T-helper 2 cell treated with Interferon-gamma antibody and Interleukin-4, amounts not matched to agents 5 μg/mL and 100 μg/mL, for 36 hours (primary cell): ENCODE measurements around the gene ARL16.

ENCODE experiments used
- DNase-seq: peaks from one replicate; pipeline ENCODE4 v3.0.0; 2021; ENCODE audit warnings: low spot score
- H3K27ac Mint-ChIP-seq: one replicate; pipeline ENCODE4 v1.8.0; 2021; ENCODE audit warnings: mild to moderate bottlenecking, mixed read lengths
- H3K27me3 Mint-ChIP-seq: one replicate; pipeline ENCODE4 v1.8.0; 2021; ENCODE audit warnings: low read depth, mixed read lengths
- H3K36me3 Mint-ChIP-seq: one replicate; pipeline ENCODE4 v1.8.0; 2021; ENCODE audit warnings: low read depth, mixed read lengths
- H3K4me1 Mint-ChIP-seq: one replicate; pipeline ENCODE4 v1.8.0; 2021; ENCODE audit warnings: low read depth, mixed read lengths
- H3K4me3 Mint-ChIP-seq: one replicate; pipeline ENCODE4 v1.8.0; 2022; ENCODE audit warnings: mild to moderate bottlenecking, moderate library complexity, mixed read lengths
- H3K9me3 Mint-ChIP-seq: one replicate; pipeline ENCODE4 v1.8.0; 2021; ENCODE audit warnings: mixed read lengths

ARL16 gene

GRCh38 chr17:81644496-81644895 is 39.1 kb downstream of the ARL16 start:
- Mint-ChIP-seq H3K27ac (no peak overlapping the region), H3K9me3 (no peaks in the 10 kb centered on the region), H3K4me3 (no peak overlapping the region), H3K36me3 (no peaks in the 10 kb centered on the region), H3K4me1 (no peaks in the 10 kb centered on the region), H3K27me3 (peaks cover 18% of the 10 kb centered on the region)
- DNase-seq = no peak

DNA sequence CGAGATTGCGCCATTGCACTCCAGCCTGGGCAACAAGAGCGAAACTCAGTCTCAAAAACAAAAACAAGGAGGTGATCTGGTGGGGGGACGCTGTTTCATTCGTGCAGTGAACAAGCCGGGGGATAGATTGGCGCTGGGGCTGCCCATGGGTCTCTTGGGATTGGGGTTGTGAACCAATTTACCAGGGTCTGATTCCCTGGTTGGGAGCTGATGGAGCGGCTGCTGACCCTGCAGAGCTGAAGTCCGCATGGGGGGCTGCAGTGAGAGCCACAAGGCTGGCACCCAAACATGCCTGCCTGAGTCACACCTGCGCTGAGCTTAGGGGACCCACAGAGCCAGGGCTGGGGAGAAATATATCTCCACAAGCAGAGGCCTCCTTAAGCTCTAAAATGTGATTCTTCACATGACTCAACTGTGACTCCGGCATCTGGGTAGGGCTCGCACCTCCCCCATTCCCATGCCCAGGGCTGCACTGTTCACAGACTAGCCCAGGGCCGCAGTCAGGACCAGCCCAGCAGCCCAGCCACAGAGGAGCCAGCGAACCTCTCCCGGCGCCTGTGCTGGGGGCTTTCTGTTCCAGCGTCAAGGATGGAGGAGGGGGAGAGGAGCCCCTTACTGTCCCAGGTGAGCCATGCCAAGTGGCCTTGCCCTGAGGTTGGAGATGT is 41.6 kb downstream of the ARL16 start:
- no peak overlapping the region for H3K27ac Mint-ChIP-seq
- no peak for DNase-seq

GRCh38 chr17:81640011-81640410 is 43.6 kb downstream of the ARL16 start:
- Mint-ChIP-seq H3K27me3 (no peaks in the 10 kb centered on the region), H3K4me1 (peaks cover 8% of the 10 kb centered on the region), H3K9me3 (no peaks in the 10 kb centered on the region), H3K36me3 (peaks cover 4% of the 10 kb centered on the region), H3K4me3 (no peak overlapping the region), H3K27ac (no peak overlapping the region)
- DNase-seq = no peak

More for the DNA sequence above, 41.6 kb downstream of the ARL16 start:
- H3K4me3 Mint-ChIP-seq = no peak overlapping the region
- no peaks in the 10 kb centered on the region for H3K9me3 Mint-ChIP-seq
- H3K27me3 Mint-ChIP-seq = peaks cover 4% of the 10 kb centered on the region
- no peaks in the 10 kb centered on the region for H3K4me1 Mint-ChIP-seq
- H3K36me3 Mint-ChIP-seq = no peaks in the 10 kb centered on the region

DNA sequence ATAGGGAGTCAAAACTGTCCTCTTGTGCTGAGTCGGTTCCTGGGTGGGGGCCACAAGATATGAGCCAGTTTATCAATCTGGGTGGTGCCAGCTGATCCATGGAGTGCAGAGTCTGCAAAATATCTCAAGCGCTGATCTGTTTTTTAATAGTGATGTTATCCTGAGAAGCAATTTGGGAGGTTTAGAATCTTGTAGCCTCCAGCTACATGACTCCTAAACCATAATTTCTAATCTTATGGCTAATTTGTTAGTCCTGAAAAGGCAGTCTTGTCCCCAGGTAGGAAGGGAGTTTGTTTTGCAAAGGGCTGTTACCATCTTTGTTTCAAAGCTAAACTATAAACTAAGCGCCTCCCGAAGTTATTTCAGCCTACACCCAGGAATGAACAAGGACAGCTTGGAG is 44.9 kb downstream of the ARL16 start:
- Mint-ChIP-seq H3K27me3 (no peaks in the 10 kb centered on the region), H3K36me3 (peaks cover 4% of the 10 kb centered on the region), H3K4me3 (peak overlapping the region; percentile 30), H3K9me3 (no peaks in the 10 kb centered on the region), H3K4me1 (peaks cover 8% of the 10 kb centered on the region), H3K27ac (no peak overlapping the region)
- no peak for DNase-seq

DNA sequence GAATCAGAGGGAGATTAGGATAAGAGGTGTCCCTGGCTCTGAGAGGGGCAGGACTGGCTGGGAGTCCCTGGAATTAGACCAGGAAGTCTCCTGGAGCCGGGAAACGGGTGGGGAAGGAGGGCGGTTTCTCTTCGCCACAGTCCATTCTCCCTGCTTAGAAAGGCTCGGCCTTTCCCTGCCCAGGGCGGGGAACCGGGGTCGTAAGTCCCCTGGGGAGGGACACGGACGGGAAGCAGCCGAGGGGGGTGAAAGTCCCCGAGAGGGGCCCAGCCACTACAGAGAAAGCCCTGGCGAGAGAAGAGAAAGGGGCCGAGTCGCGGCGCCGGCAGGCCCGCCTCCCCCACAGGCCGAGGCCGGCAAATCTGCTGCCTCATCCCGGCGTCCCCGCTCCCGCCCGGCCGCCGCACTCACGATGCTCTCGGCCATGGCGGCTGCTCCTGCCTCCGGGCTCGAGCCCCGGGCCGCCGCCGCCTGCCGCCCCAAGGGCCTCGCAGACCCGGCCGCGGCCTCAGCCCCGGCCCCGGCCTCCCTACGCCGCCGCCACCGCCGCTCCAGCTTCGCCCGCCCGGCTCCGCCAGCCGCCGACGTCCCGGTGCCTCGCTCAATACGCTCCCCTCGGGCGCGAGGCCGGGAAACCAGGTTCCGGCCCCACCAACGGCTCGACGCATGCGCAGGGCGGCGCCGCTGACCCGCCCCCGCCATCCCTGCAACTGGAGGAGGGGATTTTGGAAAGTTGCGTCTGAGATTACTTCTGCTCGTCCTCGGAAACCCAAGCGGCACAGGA is 46.9 kb downstream of the ARL16 start, which contains the start of the genes NPLOC4 and TSPAN10:
NPLOC4 (minus strand) TSS at position 608 of the 784 bp plus-strand sequence; CDS start at position 426, 182 bp downstream.
TSPAN10 (plus strand) TSS at position 692 of the 784 bp plus-strand sequence. CDS start 5,217 bp downstream, outside the sequence.
- Mint-ChIP-seq H3K36me3 (peaks cover 7% of the 10 kb centered on the region), H3K4me3 (peak within 1 kb of the TSS; percentile 99)

DNA sequence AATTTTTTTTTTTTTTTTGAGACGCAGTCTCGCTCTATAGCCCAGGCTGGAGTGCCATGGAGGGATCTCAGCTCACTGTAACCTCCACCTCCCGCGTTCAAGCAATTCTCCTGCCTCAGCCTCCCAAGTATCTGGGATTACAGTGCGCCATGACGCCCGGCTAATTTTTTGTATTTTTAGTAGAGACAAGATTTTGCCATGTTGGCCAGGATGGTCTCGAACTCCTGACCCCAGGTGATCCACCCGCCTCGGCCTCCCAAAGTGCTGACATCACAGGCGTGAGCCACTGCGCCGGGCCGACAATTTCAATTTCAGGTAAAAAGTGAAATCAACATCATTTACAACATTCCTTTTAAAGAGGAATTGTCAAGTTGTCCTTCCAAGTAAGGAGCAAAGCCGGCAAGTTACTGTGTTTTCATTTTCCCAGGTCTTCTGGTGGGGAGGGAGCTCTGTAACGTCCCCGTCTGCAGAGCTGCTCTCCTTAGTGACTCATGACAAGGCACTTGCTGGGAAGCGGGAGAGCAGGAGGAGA is 47.6 kb downstream of the ARL16 start:
- no peak for DNase-seq
- no peaks in the 10 kb centered on the region for H3K9me3 Mint-ChIP-seq
- H3K4me1 Mint-ChIP-seq = peaks cover 11% of the 10 kb centered on the region
- H3K36me3 Mint-ChIP-seq = peaks cover 12% of the 10 kb centered on the region
- H3K27me3 Mint-ChIP-seq = no peaks in the 10 kb centered on the region
- H3K27ac Mint-ChIP-seq = peak overlapping the region; percentile 92
- H3K4me3 Mint-ChIP-seq = peak overlapping the region; percentile 99

More for the DNA sequence above, 46.9 kb downstream of the ARL16 start, which contains the start of the genes NPLOC4 and TSPAN10:
- H3K27ac Mint-ChIP-seq = peak within 1 kb of the TSS; percentile 92
- peaks cover 11% of the 10 kb centered on the region for H3K4me1 Mint-ChIP-seq
- DNase-seq = peak; percentile 87
- no peaks in the 10 kb centered on the region for H3K9me3 Mint-ChIP-seq
- H3K27me3 Mint-ChIP-seq = no peaks in the 10 kb centered on the region

- Mint-ChIP-seq H3K4me1 (peaks cover 11% of the 10 kb centered on the region), H3K4me3 (peak overlapping the region; percentile 99), H3K36me3 (peaks cover 12% of the 10 kb centered on the region), H3K27me3 (no peaks in the 10 kb centered on the region), H3K27ac (peak overlapping the region; percentile 10), H3K9me3 (no peaks in the 10 kb centered on the region)
- DNase-seq = no peak
Observed at GRCh38 chr17:81635431-81635830, 48.2 kb downstream of the ARL16 start.

DNA sequence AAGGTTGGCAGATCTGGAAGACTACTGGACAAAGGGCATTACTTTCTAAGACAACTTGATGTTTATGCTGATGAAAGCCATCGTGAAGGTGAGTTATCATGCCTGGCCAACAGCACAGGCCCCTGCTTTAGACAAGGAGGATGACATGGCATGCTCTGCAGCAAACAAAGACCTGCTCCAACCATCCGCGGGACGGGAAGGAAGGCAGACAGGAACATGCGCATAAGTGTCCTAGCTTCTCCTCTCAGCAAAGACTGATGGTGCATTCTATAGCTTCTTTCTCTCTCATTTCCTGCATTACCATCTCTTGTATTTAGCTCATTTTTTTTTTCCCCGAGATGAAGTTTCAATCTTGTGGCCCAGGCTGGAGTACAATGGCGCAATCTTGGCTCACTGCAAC is 52.1 kb downstream of the ARL16 start:
- Mint-ChIP-seq H3K36me3 (peaks cover 32% of the 10 kb centered on the region), H3K27ac (no peak overlapping the region), H3K4me1 (peaks cover 11% of the 10 kb centered on the region), H3K4me3 (no peak overlapping the region), H3K9me3 (no peaks in the 10 kb centered on the region), H3K27me3 (no peaks in the 10 kb centered on the region)
- no peak for DNase-seq
